Activated naive CD8-positive, alpha-beta T cell (primary cell): Measurements from ENCODE around the gene GBP2.
"Not testable (repeated sequence)": the region's sequence is repeated elsewhere in the genome, so short reads cannot be mapped to it uniquely, and the experiment has no call there.

ENCODE experiments used
- H3K27ac Mint-ChIP-seq: one replicate; pipeline ENCODE4 v1.8.0; 2021; ENCODE audit warnings: mixed read lengths
- H3K27me3 Mint-ChIP-seq: one replicate; pipeline ENCODE4 v1.8.0; 2021; ENCODE audit warnings: mixed read lengths
- H3K36me3 Mint-ChIP-seq: one replicate; pipeline ENCODE4 v1.8.0; 2021; ENCODE audit warnings: mixed read lengths
- H3K4me1 Mint-ChIP-seq: one replicate; pipeline ENCODE4 v1.8.0; 2021; ENCODE audit warnings: low read depth, mixed read lengths
- H3K4me3 Mint-ChIP-seq: one replicate; pipeline ENCODE4 v1.8.0; 2021; ENCODE audit warnings: mild to moderate bottlenecking, mixed read lengths
- H3K9me3 Mint-ChIP-seq: one replicate; pipeline ENCODE4 v1.8.0; 2021; ENCODE audit warnings: low read depth, mixed read lengths

GBP2 gene

DNA sequence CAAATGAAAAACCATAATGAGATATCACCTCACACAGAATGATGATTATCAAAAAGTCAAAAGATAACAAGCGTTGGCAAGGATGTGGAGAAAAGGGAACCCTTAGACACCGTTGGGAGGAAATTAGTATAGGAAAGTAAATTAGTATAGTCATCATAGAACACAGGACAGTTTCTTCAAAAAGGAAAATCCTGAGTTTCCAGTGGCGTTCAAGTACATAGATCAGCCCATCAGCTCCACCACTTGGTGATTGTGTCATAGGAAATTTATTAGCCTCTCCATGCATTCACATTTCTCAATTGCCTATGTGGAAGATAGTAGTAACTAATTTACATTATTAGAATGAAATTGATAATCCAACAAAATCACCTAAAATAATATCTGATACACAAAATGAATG is 20.8 kb upstream of the GBP2 start:
- Mint-ChIP-seq H3K36me3 (no peaks in the 10 kb centered on the region), H3K9me3 (no peaks in the 10 kb centered on the region), H3K27me3 (no peaks in the 10 kb centered on the region), H3K4me1 (peaks cover 7% of the 10 kb centered on the region), H3K4me3 (no peak overlapping the region), H3K27ac (no peak overlapping the region)

DNA sequence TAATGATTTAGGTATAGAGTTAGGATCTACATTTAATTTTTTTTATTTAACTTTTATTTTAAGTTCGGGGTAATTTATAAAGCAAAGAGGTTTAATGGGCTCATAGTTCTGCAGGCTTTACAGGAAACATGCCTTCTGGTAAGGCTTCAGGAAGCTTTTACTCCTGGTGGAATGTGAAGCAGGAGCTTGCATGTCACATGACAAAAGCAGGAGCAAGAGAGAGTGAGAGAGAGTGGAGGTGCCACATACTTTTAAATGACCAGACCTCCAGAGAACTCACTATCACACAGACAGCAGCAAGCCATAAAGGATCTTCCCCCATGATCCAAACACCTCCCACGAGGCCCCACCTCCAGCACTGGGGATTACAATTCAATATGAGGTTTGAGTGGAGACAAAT is 17.6 kb upstream of the GBP2 start:
- no peak overlapping the region for H3K27ac Mint-ChIP-seq
- H3K27me3 Mint-ChIP-seq: no peaks in the 10 kb centered on the region
- H3K9me3 Mint-ChIP-seq: no peaks in the 10 kb centered on the region
- H3K4me1 Mint-ChIP-seq: peaks cover 10% of the 10 kb centered on the region
- H3K36me3 Mint-ChIP-seq: no peaks in the 10 kb centered on the region
- no peak overlapping the region for H3K4me3 Mint-ChIP-seq

DNA sequence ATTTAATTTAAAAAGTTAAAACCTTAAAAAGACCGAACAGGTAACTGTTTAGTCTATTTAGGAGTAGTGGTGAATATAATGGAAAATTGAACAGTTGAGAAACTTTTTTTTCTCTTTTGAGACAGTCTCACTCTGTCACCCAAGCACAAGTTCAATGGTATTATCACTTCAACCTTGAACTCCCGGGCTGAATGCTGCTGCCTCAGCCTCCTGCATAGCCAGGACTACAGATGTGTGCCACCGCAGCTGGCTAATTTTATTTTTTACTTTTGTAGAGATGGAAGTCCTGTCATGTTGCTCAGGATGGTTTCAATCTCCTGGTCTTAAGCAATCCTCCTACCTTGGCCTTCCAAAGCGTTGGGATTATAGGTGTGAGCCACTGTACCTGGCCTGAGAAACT is 16.2 kb upstream of the GBP2 start:
- no peak overlapping the region for H3K4me3 Mint-ChIP-seq
- no peaks in the 10 kb centered on the region for H3K27me3 Mint-ChIP-seq
- no peaks in the 10 kb centered on the region for H3K36me3 Mint-ChIP-seq

DNA sequence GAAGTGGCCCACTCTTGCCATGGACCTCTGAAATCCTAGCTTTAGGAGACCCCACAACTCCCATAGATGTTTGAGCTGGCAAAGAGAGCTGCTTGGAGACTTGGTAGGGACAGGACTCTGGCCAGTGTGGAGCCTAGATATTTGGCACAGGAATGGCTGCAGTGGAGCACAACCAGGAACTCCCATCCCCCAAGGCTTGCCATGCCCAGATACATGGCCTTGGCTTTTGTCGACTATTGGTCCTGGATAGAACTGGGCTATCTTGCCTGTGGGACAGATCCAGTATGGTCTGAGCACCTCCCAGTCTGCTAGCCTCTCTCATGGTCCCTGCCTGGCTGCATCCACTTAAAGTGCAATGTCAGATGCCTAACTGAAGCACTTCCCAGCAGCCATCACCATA is 7.8 kb upstream of the GBP2 start:
- no peak overlapping the region for H3K4me3 Mint-ChIP-seq
- H3K27me3 Mint-ChIP-seq: no peaks in the 10 kb centered on the region
- peaks cover 15% of the 10 kb centered on the region for H3K36me3 Mint-ChIP-seq
- H3K9me3 Mint-ChIP-seq: peaks cover 14% of the 10 kb centered on the region
- H3K27ac Mint-ChIP-seq: no peak overlapping the region
- H3K4me1 Mint-ChIP-seq: peaks cover 23% of the 10 kb centered on the region

More for the DNA sequence above, 16.2 kb upstream of the GBP2 start:
- Mint-ChIP-seq H3K9me3 (no peaks in the 10 kb centered on the region), H3K27ac (no peak overlapping the region), H3K4me1 (peaks cover 10% of the 10 kb centered on the region)

DNA sequence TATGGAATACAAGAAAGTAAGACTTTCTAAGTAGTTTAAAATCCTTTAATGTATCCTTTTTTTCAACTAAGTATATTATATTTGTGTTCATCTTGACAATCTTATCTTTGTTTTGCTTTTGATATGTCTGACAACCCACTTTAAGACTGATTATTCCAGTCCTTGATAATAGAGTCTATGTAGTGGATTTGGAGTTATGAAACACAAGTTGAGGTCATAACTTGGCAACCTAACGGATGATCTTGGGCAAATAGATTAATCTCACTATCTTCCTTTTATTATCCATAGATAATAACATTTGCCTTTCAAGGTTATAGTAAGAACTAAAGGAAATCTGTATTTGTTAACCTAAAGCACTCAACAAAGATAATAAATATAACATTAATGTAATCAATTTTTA is 4.8 kb upstream of the GBP2 start:
- H3K27me3 Mint-ChIP-seq: no peaks in the 10 kb centered on the region

DNA sequence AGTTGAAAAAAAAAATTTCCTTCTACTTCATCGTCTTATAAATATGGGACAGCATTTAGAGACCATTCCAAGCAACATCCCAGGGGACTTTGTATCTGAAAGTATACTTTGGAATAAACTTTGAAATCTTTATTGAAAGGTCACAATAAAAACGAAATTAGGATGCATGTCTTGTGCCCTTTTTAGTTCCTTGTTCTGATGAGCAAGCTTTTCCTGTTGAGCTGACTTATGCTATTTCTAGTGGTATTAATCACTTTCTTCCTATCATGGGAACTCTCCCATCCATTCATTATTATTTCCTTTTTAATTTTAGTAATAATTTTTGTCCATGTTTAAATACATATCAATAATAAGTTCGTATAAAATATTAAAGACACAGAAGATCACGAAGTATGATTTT is 4.0 kb upstream of the GBP2 start:
- Mint-ChIP-seq H3K4me1 (peaks cover 41% of the 10 kb centered on the region), H3K36me3 (peaks cover 9% of the 10 kb centered on the region), H3K9me3 (peaks cover 7% of the 10 kb centered on the region), H3K4me3 (peak overlapping the region; percentile 81), H3K27ac (peak overlapping the region; percentile 99), H3K27me3 (no peaks in the 10 kb centered on the region)

More for the DNA sequence above, 4.8 kb upstream of the GBP2 start:
- Mint-ChIP-seq H3K36me3 (peaks cover 11% of the 10 kb centered on the region), H3K4me1 (peaks cover 39% of the 10 kb centered on the region), H3K27ac (peak overlapping the region; percentile 99), H3K9me3 (peaks cover 13% of the 10 kb centered on the region), H3K4me3 (no peak overlapping the region)

DNA sequence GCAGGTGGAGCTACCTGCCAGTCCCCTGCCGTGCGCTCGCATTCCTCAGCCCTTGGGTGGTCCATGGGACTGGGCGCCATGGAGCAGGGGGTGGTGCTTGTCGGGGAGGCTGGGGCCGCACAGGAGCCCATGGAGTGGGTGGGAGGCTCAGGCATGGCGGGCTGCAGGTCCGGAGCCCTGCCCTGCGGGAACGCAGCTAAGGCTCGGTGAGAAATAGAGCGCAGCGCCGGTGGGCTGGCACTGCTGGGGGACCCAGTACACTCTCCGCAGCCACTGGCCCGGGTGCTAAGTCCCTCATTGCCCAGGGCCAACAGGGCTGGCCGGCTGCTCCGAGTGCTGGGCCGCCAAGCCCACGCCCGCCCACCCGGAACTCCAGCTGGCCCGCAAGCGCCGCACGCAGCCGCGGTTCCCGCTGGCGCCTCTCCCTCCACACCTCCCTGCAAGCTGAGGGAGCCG is 2.1 kb upstream of the GBP2 start:
- Mint-ChIP-seq H3K36me3 (peaks cover 15% of the 10 kb centered on the region), H3K27ac (peak overlapping the region; percentile 100), H3K4me3 (peak overlapping the region; percentile 100), H3K4me1 (peaks cover 54% of the 10 kb centered on the region)
- not testable (repeated sequence) for H3K27me3 Mint-ChIP-seq, H3K9me3 Mint-ChIP-seq

DNA sequence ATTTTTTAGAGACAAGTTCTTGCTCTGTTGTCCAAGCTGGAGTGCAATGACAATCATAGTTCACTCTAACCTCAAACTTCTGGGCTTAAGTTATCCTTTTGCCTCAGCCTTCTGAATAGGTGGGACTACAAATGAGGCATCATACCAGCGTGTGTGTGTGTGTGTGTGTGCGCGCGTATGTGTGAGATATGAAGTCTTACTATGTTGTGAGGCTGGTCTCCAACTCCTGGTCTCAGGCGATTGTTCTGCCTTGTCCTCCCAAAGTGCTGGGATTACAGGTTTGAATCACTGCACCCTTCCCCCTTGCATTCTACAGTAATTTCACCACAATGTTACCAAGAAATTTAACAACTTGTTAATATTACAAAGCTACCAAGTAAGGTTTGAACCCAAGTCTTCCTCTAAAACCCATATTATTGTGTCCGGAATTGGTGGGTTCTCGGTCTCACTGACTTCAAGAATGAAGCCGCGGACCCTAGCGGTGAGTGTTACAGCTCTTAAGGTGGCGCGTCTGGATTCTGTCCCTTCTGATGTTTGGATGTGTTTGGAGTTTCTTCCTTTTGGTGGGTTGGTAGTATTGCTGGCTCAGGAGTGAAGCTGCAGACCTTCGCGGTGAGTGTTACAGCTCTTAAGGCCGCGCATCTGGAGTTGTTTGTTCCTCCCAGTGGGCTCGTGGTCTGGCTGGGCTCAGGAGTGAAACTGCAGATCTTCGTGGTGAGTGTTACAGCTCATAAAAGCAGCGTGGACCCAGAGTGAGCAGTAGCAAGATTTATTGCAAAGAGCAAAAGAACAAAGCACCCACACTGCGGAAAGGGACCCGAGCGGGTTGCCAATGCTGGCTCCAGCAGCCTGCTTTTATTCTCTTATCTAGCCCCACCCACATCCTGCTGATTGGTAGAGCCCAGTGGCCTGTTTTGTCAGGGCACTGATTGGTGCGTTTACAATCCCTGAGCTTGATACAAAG is 970 bp upstream of the GBP2 start:
- not testable (repeated sequence) for H3K9me3 Mint-ChIP-seq, H3K27me3 Mint-ChIP-seq
- peak overlapping the region; percentile 100 for H3K27ac Mint-ChIP-seq
- peaks cover 65% of the 10 kb centered on the region for H3K4me1 Mint-ChIP-seq
- peaks cover 24% of the 10 kb centered on the region for H3K36me3 Mint-ChIP-seq
- H3K4me3 Mint-ChIP-seq: peak overlapping the region; percentile 100

DNA sequence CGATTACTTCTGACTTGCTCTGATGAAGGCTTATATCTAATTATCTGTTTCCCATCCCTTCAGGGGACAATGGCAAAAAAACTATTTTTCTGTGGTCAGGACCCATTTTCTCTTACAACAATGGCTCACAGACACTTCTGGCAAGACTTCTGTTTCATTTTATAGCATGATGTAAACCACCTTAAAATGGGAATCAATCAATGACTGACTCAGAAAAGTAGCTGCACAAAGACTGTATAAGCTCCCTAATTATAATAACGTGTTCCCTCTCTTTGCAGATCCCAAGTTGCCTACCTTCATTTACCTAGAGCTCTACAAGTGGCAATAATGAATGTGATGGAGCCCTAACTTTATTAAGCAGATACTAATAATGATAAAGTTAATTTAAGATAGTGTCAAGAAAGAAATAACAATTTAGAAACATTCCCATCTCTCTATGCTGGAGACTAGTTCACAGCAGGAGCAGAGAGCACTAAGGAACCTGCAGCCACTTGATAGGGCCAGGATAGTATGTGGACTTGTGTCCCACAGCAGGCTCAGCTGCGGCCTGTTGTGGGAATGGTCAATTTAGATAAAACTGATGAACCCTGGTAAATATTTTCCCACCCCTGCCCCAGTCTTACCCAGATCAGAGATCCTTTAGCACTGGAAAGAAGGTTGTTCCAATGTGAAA is 538 bp downstream of the GBP2 start:
- peak overlapping the region; percentile 100 for H3K4me3 Mint-ChIP-seq
- no peaks in the 10 kb centered on the region for H3K27me3 Mint-ChIP-seq
- peaks cover 24% of the 10 kb centered on the region for H3K36me3 Mint-ChIP-seq
- H3K4me1 Mint-ChIP-seq: peaks cover 69% of the 10 kb centered on the region
- H3K9me3 Mint-ChIP-seq: peaks cover 3% of the 10 kb centered on the region
- peak overlapping the region; percentile 100 for H3K27ac Mint-ChIP-seq

DNA sequence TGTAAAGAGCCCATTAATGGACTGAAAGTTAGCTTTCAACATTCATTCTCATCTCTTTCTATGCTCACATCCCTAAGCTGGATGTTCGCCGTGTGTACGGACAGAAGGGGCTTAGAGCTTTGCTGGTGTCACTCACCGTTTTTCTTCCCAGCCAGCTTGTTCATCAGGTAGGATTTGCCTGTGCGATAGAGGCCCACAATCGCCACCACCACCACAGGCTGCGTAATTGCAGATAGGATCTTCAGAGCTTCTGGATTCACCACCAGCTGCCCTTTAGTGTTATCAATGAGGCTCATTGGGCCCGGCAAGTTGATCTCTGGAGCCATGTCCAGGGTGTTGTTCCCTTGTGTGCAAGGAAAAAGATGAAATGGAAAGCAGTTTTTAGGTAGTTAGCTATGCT is 4.3 kb downstream of the GBP2 start:
- peaks cover 47% of the 10 kb centered on the region for H3K4me1 Mint-ChIP-seq
- H3K27ac Mint-ChIP-seq: peak overlapping the region; percentile 83
- H3K4me3 Mint-ChIP-seq: peak overlapping the region; percentile 100
- no peaks in the 10 kb centered on the region for H3K27me3 Mint-ChIP-seq
- H3K36me3 Mint-ChIP-seq: peaks cover 24% of the 10 kb centered on the region
- H3K9me3 Mint-ChIP-seq: no peaks in the 10 kb centered on the region

DNA sequence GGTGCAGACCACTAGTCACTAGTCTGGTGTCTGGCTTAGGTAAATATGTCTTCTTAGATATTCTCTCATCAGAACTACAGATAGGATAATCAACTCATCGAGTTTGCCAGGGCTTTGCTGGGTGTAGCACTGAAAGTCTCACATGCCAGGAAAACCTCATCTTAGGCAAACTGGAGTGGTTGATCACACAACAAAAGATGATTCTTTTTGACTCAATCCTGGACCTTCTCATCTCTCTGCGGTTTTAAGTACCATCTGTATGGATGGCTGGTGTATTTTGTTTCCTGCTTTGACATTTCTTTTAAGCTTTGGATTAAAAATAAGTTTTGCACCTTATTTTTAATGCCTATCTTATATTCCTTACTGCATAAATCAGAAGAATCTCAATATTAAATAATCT is 11.3 kb downstream of the GBP2 start:
- H3K27ac Mint-ChIP-seq: peak overlapping the region; percentile 82
- no peak overlapping the region for H3K4me3 Mint-ChIP-seq
- peaks cover 53% of the 10 kb centered on the region for H3K4me1 Mint-ChIP-seq
- no peaks in the 10 kb centered on the region for H3K9me3 Mint-ChIP-seq
- peaks cover 46% of the 10 kb centered on the region for H3K36me3 Mint-ChIP-seq
- H3K27me3 Mint-ChIP-seq: no peaks in the 10 kb centered on the region

DNA sequence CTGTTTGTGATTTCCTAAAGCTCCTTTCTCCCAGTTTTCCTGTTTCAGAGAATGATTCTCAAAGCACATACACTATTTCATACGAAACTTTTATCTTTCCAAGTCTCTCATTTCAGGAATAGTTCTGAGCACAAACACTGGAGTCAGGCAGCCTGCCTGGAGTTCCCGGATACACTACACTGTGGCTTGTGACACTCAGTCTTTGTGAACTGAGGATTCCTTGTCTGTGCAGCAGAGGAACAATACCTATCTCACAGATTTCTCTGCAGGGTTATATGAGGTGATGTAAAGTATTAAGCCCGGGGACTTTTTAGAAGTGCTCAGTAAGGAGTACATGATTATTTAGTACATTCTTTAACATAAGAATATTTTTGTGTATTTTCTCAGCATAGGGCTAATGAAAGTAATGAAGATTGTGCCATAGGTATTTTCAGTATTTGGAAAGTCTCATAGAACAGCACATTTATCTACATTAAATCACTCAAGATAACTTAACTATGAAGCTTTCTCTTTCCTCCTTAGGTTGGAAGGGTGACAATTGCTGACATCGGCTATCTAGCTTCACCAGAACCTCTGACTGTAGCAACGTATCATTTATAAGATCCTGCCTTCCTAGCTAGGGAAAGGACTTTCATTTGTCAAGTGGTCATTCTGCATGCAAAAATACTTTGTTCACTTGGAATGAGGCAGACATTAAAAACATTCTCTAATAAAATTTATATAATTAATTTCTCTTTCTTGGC is 12.9 kb downstream of the GBP2 start:
- Mint-ChIP-seq H3K27ac (peak overlapping the region; percentile 67), H3K36me3 (peaks cover 59% of the 10 kb centered on the region), H3K9me3 (no peaks in the 10 kb centered on the region), H3K4me3 (no peak overlapping the region), H3K4me1 (peaks cover 58% of the 10 kb centered on the region), H3K27me3 (no peaks in the 10 kb centered on the region)

DNA sequence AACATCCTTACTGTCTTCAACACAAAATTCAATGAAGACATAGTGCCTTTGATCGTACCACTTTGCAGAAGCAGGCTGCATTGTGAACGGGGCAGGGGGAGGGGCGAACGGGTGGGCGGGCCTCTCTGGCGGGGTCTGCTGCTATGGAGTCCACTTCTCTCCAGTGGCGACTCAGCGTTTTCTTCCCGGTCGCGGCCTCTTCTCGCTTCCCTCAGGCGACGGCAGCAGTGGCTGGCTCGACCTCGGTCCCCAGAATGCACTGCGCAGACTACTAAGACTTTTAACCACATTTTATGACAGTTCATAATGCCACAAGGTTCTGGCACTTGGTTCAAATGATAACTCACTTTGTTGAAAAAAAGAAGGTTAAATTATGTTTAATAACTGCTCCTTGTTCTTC is 21.2 kb downstream of the GBP2 start:
- Mint-ChIP-seq H3K4me3 (no peak overlapping the region), H3K9me3 (peaks cover 4% of the 10 kb centered on the region), H3K4me1 (peaks cover 20% of the 10 kb centered on the region), H3K36me3 (peaks cover 53% of the 10 kb centered on the region), H3K27me3 (no peaks in the 10 kb centered on the region), H3K27ac (peak overlapping the region; percentile 52)

DNA sequence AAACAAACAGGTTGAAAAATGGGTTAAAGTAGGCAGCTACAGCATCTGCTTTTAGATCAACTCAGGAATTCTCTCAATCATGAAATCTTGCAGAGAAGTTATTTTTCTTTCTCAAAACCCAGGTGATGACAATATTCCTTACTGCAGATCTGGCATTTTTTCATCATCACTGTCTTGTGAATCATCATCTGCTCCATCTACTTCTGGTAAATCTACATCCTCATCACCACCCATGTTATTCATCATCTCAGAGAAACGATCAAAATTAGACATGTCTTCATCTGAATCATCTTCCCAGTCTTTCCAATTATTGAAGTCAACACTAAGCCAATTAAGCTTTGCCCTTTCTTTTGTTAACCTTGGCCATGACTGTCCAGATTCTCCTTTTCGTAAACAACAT is 21.8 kb downstream of the GBP2 start:
- Mint-ChIP-seq H3K27ac (peak overlapping the region; percentile 52), H3K9me3 (peaks cover 4% of the 10 kb centered on the region), H3K36me3 (peaks cover 48% of the 10 kb centered on the region), H3K4me3 (no peak overlapping the region), H3K4me1 (peaks cover 19% of the 10 kb centered on the region), H3K27me3 (no peaks in the 10 kb centered on the region)

DNA sequence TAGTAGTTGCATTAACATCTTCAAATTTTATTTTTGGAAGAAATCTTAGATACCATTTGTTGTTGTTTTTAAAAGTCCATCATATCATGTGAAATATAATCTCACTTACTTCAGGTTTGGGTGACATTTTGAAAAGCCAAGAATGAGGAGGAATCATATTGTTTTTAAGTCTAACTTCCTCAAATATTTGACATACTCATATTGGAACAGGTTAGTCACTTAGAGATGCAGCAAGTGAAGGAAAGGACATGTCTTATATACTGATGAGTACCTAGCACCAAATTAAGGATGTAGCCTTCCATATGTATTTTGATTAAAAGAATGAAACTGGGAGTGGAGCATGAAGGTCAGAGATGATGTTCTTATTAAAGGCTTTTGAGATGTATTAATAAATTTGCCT is 23.9 kb downstream of the GBP2 start:
- Mint-ChIP-seq H3K27ac (no peak overlapping the region), H3K4me3 (no peak overlapping the region), H3K4me1 (peaks cover 14% of the 10 kb centered on the region), H3K27me3 (no peaks in the 10 kb centered on the region), H3K9me3 (peaks cover 4% of the 10 kb centered on the region), H3K36me3 (peaks cover 33% of the 10 kb centered on the region)
